Upper lobe of left lung (tissue), 6 donors: ENCODE measurements around the gene ELOVL3. TPM values are rescaled to one million over a fixed set of nuclear protein-coding genes. Genes with fewer than 3 reads are reported as not detected.

Experiments
- ATAC-seq, 2 donors: fragments of 200-7000 bp; cut with Tn5 transposase; one replicate each; pipeline ENCODE4 v1.9.1; 2022; ENCODE audit warnings: mild to moderate bottlenecking in 2 of 2, moderate library complexity in 2 of 2; ENCODE audit not compliant: low FRiP score in 2 of 2
- DNase-seq, 2 donors: peaks; one replicate each; pipeline ENCODE4 v3.0.0-alpha.2; 2019 to 2020
- H3K27ac ChIP-seq, 4 donors: fragments of 200-600 bp; sonication (generic); one replicate each; pipeline ENCODE4 v1.5.1; 2016 to 2019
- H3K27me3 ChIP-seq, 4 donors: fragments of 200-600 bp; sonication (generic); one replicate each; pipeline ENCODE4 v1.5.1; 2017 to 2019
- H3K36me3 ChIP-seq, 4 donors: fragments of 200-600 bp; sonication (generic); one replicate each; pipeline ENCODE4 v1.5.1; 2016 to 2019
- H3K4me1 ChIP-seq, 4 donors: fragments of 200-600 bp; sonication (generic); one replicate each; pipeline ENCODE4 v1.5.1; 2018 to 2019
- H3K4me3 ChIP-seq, 4 donors: fragments of 200-600 bp; sonication (generic); one replicate each; pipeline ENCODE4 v1.5.1; 2017 to 2019; ENCODE audit warnings: mild to moderate bottlenecking in 2 of 4, moderate library complexity in 1 of 4
- H3K9me3 ChIP-seq, 4 donors: fragments of 200-600 bp; sonication (generic); one replicate each; pipeline ENCODE4 v1.5.1; 2018 to 2019
- EP300 ChIP-seq, 4 donors: sonication (generic); formaldehyde crosslinking; IDR thresholded peaks; one replicate each; pipeline ENCODE4 v1.5.1; 2017; ENCODE audit warnings: antibody characterized with exemption in 4 of 4, control low read depth in 2 of 4
- POLR2A ChIP-seq, 4 donors: fragments of 450-650 bp; IDR thresholded peaks; one replicate each; pipeline ENCODE4 v1.5.1; 2016 to 2017; ENCODE audit warnings: antibody characterized with exemption in 4 of 4, mild to moderate bottlenecking in 2 of 4
- POLR2AphosphoS5 ChIP-seq, 2 donors: sonication (generic); formaldehyde crosslinking; IDR thresholded peaks; one replicate each; pipeline ENCODE4 v1.5.1; 2017; ENCODE audit warnings: antibody characterized with exemption in 2 of 2
- WGBS, 2 donors: methylation state at CpG; one replicate each; pipeline ENCODE4 v1.1.5; 2017 to 2018; 5-methylcytosine and 5-hydroxymethylcytosine counted together
- total RNA-seq, 6 donors: library from RNA; depleted of rRNA in 4 of 6; stranded (reverse); fragments of >200 nt in 4 of 6; gene quantifications; one replicate each; pipeline versions ENCODE4 v1.1.0 to v1.2.1, GENCODE V29; 2016 to 2021
- TF ChIP-seq, protein P1 (sequence below), 6 experiments: fragments of 450-650 bp in 4 of 6; fragments of 200-600 bp in 2 of 6; sonication (generic) in 2 of 6; IDR thresholded peaks; one replicate each; pipeline ENCODE4 v1.5.1; 2016 to 2019; ENCODE audit warnings: antibody characterized with exemption in 6 of 6
- donor health status: DM: no; HTN: no; CAD: no; lungs with moderate emphysema.
- donor health status: DM: no; HTN: yes; CAD: no; lungs with severe emphysema.

ELOVL3 gene
- total RNA-seq, 6 donors from 2014 or later = 0.46 to 2.7 (median 1.1) TPM; not detected in 3

- Histone ChIP-seq H3K4me3 (peak within 1 kb of the TSS; percentile 46 to 61 (median 59)), H3K4me1 (peaks cover 24 to 38% (median 32%) of the 10 kb centered on the region in 4 donors), H3K9me3 (no peaks in the 10 kb centered on the region), H3K27me3 (peaks cover 0 to 13% (median 3%) of the 10 kb centered on the region in 4 donors), H3K36me3 (no peaks in the 10 kb centered on the region), H3K27ac (no peak within 1 kb of the TSS)
- 2 to 3% methylated on average over 17 to 19 of the region's 57 CpGs for WGBS, 2 donors
- TF ChIP-seq POLR2AphosphoS5 (IDR thresholded peaks at IDR 0.05) = peak in 1 of 2 donors; percentile 16
- no peak for TF ChIP-seq POLR2A (IDR thresholded peaks at IDR 0.05)
- DNase-seq (peak; percentile 94 to 98), ATAC-seq (peak; percentile 76 to 90)
Measured at GRCh38 chr10:102241444-102242117, 15.5 kb downstream of the ELOVL3 start, which contains the start of gene PITX3. PITX3 (minus strand) TSS chr10:102241512; CDS start chr10:102232080, 9,432 bp downstream.

GRCh38 chr10:102242118-102242485, 16.0 kb downstream of the ELOVL3 start:
- H3K4me3 ChIP-seq = peak overlapping the region in 3 of 4 donors; percentile 59 to 61 (median 59)
- no peak for ATAC-seq
- 20 to 39% methylated on average over 6 to 7 of the region's 7 CpGs for WGBS, 2 donors
- no peaks in the 10 kb centered on the region for H3K9me3 ChIP-seq
- no peak for DNase-seq
- no peak overlapping the region for H3K27ac ChIP-seq
- no peak for TF ChIP-seq EP300 (IDR thresholded peaks at IDR 0.05)
- no peak for TF ChIP-seq POLR2A (IDR thresholded peaks at IDR 0.05)
- TF ChIP-seq, protein P1, sequence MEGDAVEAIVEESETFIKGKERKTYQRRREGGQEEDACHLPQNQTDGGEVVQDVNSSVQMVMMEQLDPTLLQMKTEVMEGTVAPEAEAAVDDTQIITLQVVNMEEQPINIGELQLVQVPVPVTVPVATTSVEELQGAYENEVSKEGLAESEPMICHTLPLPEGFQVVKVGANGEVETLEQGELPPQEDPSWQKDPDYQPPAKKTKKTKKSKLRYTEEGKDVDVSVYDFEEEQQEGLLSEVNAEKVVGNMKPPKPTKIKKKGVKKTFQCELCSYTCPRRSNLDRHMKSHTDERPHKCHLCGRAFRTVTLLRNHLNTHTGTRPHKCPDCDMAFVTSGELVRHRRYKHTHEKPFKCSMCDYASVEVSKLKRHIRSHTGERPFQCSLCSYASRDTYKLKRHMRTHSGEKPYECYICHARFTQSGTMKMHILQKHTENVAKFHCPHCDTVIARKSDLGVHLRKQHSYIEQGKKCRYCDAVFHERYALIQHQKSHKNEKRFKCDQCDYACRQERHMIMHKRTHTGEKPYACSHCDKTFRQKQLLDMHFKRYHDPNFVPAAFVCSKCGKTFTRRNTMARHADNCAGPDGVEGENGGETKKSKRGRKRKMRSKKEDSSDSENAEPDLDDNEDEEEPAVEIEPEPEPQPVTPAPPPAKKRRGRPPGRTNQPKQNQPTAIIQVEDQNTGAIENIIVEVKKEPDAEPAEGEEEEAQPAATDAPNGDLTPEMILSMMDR (IDR thresholded peaks at IDR 0.05) = no peak
- TF ChIP-seq POLR2AphosphoS5 (IDR thresholded peaks at IDR 0.05) = no peak
- no peaks in the 10 kb centered on the region for H3K36me3 ChIP-seq
- peaks cover 29 to 43% (median 37%) of the 10 kb centered on the region in 4 donors for H3K4me1 ChIP-seq
- peaks cover 0 to 13% (median 3%) of the 10 kb centered on the region in 4 donors for H3K27me3 ChIP-seq

DNA sequence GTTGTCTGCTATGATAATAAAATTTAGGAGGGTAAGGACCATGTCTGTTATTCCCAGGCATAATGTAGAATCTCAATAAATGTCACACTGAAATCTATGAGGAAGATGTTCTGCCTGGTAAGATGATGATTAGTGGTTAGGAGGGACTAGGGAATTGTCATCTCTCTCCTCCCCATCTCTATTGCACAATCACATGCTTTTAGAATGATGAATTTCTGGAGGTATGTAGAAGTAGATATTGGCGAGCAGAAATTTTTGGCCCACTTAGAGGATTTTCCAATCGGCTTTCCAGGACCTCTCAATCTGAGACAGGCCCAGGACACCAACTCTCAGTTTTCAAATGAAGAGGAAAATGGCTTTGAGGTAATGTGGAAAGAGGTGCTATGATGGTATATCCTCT, 17.2 kb downstream of the ELOVL3 start:
- H3K4me1 ChIP-seq = peaks cover 42 to 55% (median 49%) of the 10 kb centered on the region in 4 donors
- H3K36me3 ChIP-seq = no peaks in the 10 kb centered on the region
- ATAC-seq = peak in 1 of 2 donors; percentile 1
- no peak for DNase-seq
- TF ChIP-seq POLR2AphosphoS5 (IDR thresholded peaks at IDR 0.05) (no peak), EP300 (IDR thresholded peaks at IDR 0.05) (no peak), POLR2A (IDR thresholded peaks at IDR 0.05) (no peak)
- TF ChIP-seq, protein P1 (IDR thresholded peaks at IDR 0.05) = no peak
- 60 to 73% methylated on average over 2 of the region's 2 CpGs for WGBS, 2 donors
- peaks cover 0 to 13% (median 3%) of the 10 kb centered on the region in 4 donors for H3K27me3 ChIP-seq
- no peaks in the 10 kb centered on the region for H3K9me3 ChIP-seq
- no peak overlapping the region for H3K27ac ChIP-seq
- H3K4me3 ChIP-seq = no peak overlapping the region

DNA sequence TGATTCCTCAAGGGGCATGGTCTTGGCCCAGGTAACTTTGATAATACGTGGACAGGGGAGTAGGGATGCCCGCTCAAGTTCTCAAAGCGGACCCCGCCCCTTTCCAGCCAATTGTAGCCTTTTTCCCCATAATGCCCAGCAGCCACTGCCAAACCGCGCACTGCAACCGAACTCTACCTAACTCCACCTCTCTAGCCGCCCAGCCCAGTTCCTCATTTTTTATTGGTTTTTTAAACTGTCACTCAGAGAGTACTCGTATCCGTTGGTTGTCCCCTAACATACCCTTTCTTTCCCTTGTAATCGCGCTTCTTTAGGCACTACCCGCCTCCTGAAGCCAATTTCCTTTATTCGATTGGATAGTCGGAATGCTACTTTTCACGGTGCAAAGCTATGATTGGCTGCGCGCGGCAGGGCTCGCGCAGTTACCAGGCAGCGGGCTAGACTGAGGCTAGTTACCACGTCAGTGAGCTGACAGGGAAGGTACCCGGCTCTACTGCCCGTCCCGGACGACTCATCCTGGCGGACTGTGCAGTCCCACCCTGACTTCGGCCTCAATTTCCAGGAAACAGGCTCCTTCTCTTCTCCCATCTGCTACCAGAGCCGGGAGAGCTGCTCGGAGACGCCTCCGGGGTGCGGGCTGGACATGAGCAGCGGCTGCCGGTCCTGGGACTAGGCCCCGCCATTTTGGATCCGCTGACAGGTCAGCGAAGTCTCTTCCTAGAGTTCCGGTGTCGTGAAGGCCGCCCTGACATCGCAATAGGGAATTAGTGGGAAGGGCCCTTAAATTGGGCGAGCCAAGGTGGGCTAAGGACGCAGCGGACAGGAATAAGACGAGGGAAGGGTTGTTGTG, 19.2 kb downstream of the ELOVL3 start, which contains the start of gene GBF1:
GBF1 (plus strand) TSS at position 451 of the 850 bp plus-strand sequence. CDS start 13,407 bp downstream, outside the sequence.
- Histone ChIP-seq H3K27me3 (peaks cover 0 to 12% (median 3%) of the 10 kb centered on the region in 4 donors), H3K9me3 (no peaks in the 10 kb centered on the region), H3K27ac (peak within 1 kb of the TSS; percentile 86 to 93 (median 90)), H3K36me3 (no peaks in the 10 kb centered on the region), H3K4me1 (peaks cover 47 to 64% (median 55%) of the 10 kb centered on the region in 4 donors), H3K4me3 (peak within 1 kb of the TSS; percentile 74 to 86 (median 82))
- DNase-seq (peak; percentile 95), ATAC-seq (peak; percentile 93 to 98)
- 0 to 1% methylated on average over 43 to 46 of the region's 47 CpGs for WGBS, 2 donors
- TF ChIP-seq, protein P1 (IDR thresholded peaks at IDR 0.05) = peak in 1 of 6 experiments; percentile 3
- peak; percentile 90 to 98 for TF ChIP-seq POLR2AphosphoS5 (IDR thresholded peaks at IDR 0.05)
- TF ChIP-seq EP300 (IDR thresholded peaks at IDR 0.05) = no peak
- peak; percentile 15 to 97 (median 90) for TF ChIP-seq POLR2A (IDR thresholded peaks at IDR 0.05)

DNA sequence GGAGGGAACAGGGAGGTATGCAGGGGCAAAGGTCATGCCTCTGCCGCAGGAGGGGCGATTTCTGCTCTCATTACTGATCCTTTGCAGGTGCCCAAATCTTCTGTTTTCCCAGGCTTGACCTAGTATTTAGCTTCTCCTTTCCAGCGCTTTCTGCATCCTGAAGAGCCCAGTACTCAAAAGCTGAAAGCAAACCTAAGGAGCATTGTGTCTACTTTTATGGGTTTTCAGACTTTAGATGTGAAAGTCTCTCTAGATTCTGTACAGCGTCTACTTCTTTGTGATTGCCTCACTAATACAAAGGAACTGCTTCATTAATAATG, 19.8 kb downstream of the ELOVL3 start:
- DNase-seq = no peak
- peaks cover 44 to 64% (median 50%) of the 10 kb centered on the region in 4 donors for H3K4me1 ChIP-seq
- ATAC-seq = no peak
- no peak for TF ChIP-seq EP300 (IDR thresholded peaks at IDR 0.05)
- TF ChIP-seq POLR2A (IDR thresholded peaks at IDR 0.05) = no peak
- no peak for TF ChIP-seq POLR2AphosphoS5 (IDR thresholded peaks at IDR 0.05)
- TF ChIP-seq, protein P1 (IDR thresholded peaks at IDR 0.05) = no peak
- H3K9me3 ChIP-seq = no peaks in the 10 kb centered on the region
- H3K36me3 ChIP-seq = peaks cover 0 to 3% (median 0%) of the 10 kb centered on the region in 4 donors
- 0 to 2% methylated on average over 4 of the region's 4 CpGs for WGBS, 2 donors
- peak overlapping the region; percentile 74 to 86 (median 82) for H3K4me3 ChIP-seq
- H3K27me3 ChIP-seq = peaks cover 0 to 6% (median under 1%) of the 10 kb centered on the region in 4 donors
- peak overlapping the region; percentile 86 to 93 (median 90) for H3K27ac ChIP-seq
